ENCODE measurements around the gene USP36.
"Not testable (repeated sequence)": the region's sequence is repeated elsewhere in the genome, so short reads cannot be mapped to it uniquely, and the experiment has no call there.

Gene USP36

DNA sequence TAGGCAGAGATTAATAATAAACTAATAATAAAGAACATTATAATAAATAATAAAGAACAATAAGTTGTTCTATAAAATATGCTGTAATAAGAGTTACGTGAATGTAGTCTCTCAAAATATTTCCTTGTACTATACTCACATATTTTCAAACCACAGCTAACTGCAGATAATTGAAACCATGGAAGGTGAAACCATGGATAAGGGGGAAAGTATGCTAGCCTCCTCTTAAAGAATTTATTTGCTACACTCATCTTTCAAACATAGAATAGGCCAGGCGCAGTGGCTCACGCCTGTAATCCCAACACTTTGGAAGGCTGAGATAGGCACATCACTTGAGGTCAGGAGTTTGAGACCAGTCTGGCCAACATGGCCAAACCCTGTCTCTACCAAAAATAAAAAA, 77.1 kb downstream of the USP36 start:
- no peak for DNase-seq

DNA sequence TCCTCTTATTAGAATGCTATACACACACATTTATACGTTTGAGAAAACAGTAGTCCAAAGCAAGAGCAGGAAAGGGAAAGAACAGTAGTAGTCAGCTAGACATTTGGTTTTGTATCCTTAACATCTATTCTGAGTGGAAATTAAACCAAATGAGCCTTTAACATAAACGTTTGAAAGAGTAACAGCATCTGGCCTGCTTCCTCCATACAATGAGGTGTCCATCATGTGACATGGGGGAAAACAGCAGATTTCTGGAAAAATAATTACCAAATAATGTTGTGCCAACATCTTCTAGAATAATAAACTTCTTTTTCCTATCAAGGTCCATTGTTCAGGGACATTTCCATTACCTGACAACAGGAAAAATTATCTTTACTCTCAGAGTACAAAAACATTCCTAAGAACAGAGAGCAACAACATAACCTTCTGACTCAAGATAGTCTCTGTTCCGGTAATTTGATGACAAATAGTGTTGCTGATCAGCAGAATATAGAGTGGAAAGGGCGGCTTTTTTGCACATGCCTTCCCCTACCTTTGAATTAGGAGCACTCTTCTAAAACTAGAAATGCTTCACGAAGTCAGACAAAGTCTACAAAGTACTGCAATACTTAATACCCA, 78.7 kb downstream of the USP36 start:
- no peak for DNase-seq

DNA sequence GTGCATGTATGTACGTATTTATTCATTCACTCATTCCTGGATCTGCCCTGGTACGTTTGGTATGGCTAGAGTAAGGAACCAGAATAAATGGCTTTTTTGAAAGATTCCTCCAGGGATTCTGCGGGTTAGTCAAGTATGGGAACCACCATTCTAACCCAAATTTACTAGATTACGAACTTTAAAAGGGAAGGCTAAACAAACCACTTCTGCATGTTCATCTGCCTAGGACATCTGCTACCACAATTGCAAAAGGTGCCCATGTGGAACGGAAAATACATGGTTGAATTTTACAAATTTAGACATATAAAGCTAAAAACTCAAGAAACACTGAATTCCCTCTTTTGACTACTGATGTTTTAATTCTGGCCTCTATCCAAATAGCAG, 80.7 kb downstream of the USP36 start:
- no peak for DNase-seq

DNA sequence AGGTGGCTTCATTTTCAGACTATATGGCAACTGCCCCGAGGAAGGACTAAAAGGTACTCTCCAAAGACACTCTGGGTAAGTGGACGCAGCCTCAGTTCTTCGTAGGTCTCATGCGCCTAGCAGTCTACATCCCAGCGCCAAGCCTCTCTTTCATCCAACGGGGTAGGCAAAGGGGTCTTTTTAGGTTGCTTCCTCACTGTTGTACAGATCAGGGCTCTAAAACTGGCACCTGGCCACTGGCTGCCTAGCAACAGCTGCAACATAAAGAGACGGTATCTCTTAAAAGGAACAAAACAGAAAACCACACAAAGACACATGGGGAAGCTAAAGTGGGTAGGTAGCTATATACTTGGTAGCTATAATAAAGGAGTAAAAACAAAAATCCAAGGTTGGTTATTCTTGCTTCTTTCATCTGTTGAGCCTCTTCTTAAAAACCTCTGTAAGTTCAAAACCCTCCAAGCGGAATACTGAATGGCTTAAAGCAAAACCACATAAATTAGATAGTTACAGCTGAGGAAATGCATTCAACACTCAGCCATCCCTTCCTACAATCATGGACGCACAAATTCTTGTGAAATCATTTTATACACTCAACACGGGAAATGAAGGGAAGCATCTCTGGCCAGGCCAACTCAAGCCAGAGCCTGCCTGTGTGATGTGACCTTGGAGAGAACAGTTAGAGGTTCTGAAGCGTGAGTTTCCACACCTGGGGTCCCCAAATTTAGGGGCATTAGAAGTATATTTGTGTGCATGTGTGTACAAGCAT, 81.2 kb downstream of the USP36 start:
- DNase-seq: peak; percentile 63

DNA sequence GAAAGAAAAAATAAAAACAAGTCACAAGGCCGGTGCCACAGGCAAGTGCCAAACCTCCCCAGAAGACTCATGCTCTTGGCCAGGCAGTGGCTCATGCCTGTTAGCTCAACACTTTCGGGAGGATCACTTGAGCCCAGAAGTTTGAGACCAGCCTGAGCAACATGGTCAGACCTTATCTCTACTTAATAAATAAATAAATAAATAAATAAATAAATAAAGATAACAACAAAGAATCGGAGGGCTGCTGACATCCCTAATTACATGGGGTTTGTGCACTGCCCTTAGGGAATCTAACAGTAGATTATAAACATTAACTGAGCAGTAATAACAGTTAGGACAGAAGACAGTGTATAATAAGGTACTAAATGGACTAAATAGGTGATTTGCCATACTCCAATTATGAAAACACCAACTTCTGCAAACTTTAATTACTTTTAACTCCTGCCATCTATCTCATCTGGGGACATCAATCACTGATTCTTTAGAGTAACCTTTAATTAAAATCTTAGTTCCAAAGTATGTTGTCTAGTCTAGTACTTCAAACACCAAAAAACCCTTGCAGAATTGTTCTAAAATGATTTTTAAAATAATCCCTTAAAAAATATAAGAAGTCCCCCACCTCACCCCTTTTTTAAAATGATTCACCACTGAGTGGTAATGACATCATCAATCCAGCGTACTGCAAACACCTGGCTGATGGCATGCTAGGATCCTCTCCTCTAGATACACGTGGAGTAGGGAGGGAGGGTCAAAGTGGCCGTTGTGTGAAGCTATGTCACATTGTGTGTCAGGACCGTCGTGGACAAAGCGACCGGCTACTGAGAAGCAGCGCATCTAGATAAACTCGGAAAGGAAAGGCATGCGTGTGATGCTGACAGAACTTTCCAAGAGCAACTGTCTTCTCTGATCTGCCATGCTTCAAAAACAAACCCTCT, 87.0 kb downstream of the USP36 start:
- peak; percentile 40 for DNase-seq

DNA sequence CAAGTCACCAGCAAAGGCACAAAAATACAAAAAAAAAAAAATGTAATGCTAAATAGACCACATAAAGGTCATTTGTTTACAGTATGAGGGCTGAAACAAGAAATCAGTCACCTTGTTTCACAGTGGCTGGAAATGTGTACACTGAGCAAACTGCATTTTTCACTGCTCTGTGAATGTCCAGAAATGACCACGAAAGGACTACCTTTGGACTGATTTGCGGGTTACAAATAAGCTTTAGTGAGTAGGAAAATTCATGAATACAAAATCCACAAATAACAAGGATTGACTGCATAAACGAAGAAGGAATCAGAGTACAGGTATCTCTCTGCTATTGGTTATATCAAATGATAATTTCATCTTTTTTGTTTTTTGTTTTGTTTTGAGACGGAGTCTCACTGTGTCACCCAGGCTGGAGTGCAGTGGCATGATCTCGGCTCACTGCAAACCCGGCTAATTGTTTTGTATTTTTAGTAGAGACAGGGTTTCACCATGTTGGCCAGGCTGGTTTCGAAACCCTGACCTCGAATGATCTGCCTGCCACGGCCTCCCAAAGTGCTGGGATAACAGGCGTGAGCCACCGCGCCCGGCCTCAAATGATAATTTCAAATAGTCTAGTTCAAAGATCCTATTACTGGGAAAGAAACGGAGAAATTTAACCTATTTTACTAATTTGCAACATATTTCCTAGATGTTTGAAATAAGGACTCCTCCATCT, 89.0 kb downstream of the USP36 start:
- no peak for DNase-seq

DNA sequence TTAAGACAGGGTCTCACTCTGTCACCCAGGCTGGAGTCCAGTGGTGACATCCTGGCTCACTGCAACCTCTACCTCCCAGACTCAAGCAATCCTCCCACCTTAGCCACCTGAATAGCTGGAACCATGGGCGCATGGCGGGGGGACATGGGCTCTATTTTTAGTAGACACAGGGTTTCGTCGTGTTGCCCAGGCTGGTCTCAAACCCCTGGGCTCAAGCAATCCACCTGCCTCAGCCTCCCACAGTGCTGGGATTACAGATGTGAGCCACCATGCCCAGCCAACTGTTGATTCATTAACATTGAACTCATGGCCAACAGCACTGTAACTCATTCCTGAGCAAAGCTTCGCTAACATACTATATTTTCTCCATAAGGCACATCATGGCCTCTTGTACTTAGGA, 89.6 kb downstream of the USP36 start:
- not testable (repeated sequence) for DNase-seq

DNA sequence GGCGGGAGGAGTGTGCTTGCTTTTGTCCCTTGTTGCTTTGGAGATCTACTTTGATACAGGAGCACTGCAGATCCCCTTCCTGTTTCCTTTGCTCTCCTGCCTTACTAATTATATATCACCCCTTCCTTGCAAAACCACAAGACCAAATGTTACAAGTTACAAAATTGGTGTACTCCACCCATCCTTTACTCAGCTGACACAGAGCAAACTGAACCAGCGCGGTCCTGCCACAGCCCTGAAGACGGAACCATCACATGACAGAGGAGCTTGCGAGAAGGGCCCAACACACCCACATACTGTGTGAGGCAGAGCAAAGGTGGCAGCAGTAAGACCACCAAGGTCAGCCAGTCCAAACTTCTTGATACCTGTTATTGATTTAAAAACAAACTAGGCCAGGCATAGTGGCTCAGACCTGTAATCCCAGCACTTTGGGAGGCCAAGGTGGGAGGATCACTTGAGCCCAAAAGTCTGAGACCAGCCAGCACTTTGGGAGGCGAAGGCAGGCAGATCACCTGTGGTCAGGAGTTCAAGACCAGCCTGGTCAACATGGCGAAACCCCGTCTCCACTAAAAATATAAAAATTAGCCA, 91.8 kb downstream of the USP36 start:
- peak; percentile 61 for DNase-seq

DNA sequence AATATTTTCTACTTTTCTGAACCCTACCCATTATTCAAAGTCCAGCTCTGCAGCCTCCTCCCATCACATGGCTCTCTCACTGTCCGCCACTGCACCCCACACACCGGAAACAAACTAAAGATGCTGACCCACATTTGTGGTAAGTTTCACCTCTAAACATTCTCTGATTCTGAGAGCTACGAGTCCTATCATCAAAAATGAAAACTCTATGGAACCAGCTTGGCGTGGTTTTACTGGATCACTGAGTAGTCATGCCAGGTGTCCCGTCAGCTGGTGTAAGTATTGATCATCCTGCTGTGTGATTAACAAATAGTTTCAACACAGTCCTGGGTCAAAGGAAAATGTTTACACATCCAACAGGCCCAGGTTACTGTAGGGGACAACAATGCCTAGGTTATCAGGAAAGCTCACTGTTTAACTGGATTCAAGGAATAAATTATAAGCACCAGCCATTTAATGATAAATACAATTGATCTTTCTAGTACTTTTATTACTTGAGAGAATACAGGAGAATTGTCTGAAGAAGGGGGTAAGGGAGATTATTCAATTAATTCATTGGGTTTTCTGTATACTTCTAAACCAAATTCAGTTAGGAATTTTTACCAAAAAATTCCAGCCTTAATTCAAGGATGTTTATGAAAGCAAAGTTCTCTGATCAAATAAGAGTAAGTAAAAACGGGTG, 92.4 kb downstream of the USP36 start:
- peak; percentile 34 for DNase-seq

DNA sequence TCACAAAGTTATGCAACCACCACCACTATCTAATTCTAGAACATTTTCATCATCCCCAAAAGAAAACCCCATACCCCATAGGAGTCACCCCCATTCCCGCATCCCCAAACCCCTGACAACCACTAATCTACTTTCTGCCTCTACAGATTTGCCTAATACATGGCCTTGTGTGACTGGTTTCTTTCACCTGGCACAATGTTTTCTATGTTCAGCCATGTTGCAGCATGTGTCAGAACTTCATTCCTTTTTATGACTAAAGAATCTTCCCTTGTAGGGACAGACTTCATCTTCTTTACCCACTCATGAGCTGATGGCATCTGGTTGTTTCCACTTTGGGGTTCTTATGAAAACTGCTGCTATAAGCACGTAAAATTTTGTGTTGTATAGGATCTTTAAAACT, 93.1 kb downstream of the USP36 start:
- DNase-seq: no peak

DNA sequence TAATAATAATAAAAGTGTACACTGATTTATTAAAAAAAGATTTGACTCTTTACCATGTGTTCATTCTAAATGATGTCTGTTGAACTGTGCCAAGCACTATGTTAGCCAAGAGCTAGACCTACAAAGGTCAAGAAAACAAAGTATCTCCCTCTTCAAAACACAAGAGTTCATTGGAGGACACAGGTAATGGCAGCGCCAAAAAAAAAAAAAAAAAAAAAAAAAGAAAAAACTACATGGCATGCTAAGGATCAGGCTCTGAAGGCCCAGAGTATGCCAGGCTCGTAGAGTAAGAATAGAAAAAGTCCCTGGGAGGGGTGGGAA, 93.7 kb downstream of the USP36 start:
- DNase-seq: no peak

DNA sequence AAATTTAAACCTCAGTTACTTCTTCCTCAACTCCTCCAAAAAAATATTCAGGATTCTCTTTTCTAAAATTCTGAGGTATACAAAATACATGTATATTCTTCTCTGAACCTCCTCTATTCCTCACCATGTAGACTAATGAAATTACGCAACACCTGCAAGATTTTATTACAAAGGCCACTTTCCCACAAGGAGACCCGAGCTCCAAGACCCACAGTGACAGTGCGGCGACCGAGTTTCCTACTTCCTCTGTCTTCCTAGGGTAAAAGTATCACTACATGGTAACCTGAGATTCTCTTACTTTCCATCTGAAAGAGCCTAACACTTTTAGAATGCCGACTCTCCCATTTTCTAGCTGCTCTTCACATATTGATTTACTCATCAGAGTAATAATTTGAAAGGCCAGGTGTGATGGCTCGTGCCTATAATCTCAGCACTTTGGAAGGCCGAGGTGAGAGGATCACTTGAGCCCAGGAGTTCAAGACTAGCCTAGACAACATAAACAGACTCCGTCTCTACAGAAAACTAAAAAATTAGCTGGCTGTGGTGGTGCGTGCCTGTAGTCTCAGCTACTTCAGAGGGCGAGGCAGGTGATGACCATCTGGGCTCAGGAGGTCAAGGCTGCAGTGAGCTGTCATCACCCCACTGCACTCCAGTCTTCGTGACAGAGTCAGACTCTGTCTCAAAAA, 94.2 kb downstream of the USP36 start:
- no peak for DNase-seq
